HCT116 (cell line): ENCODE results near the gene NCF4.

ENCODE experiments used
- CTCF ChIP-seq, 3 experiments: fragments of 200-600 bp in 1 of 3; sonication (generic) in 1 of 3; IDR thresholded peaks in 2 of 3; conservative IDR thresholded peaks in 1 of 3; 2 replicates each; pipeline ENCODE4 v1.5.1; 2012 to 2017; ENCODE audit warnings: low read depth in 2 of 3, low read length in 2 of 3, antibody characterized with exemption in 1 of 3, borderline replicate concordance in 1 of 3, control low read depth in 1 of 3, mild to moderate bottlenecking in 1 of 3, mixed read lengths in 1 of 3, mixed run types in 1 of 3, moderate library complexity in 1 of 3; ENCODE audit not compliant: insufficient read depth in 1 of 3
- EZH2 ChIP-seq: fragments of 200-600 bp; sonication (generic); IDR thresholded peaks from 2 replicates; pipeline ENCODE4 v1.6.1; 2017; ENCODE audit warnings: antibody characterized with exemption, mixed run types
- POLR2AphosphoS5 ChIP-seq: IDR thresholded peaks from 2 replicates; pipeline ENCODE4 v1.6.1; 2011; ENCODE audit warnings: mild to moderate bottlenecking, low read depth, low read length, moderate library complexity
- ZFX ChIP-seq: fragments of 450-650 bp; IDR thresholded peaks from 2 replicates; pipeline ENCODE4 v1.6.1; 2017

- TF ChIP-seq EZH2 (no peak), POLR2AphosphoS5 (no peak), CTCF (IDR thresholded peaks at IDR 0.05 in 2 of 3, conservative IDR thresholded peaks at IDR 0.05 in 1 of 3; ENCODE audit: borderline replicate concordance in 1 of 3, insufficient read depth in 1 of 3, low read depth in 2 of 3, low read length in 2 of 3) (no peak), ZFX (no peak)
Observed at GRCh38 chr22:36875741-36876140, 14.9 kb downstream of the NCF4 start.
